MCF 10A (cell line): Measurements from ENCODE around the gene IGFALS. TPM values are rescaled to one million over a fixed set of nuclear protein-coding genes. Genes with fewer than 3 reads are reported as not detected.

Experiments used
- BruUV-seq: library from RNA; stranded (reverse); fragments of 400-500 nt; replicated peaks from 2 replicates; lab custom pipeline; 2021; lab: Mats Ljungman, UMichigan
- CTCF ChIA-PET: fragments of 300-600 bp; sonication (Branson Sonifier 250); formaldehyde crosslinking; extraction: SDS; loops from one replicate; lab custom pipeline; 2021; ENCODE audit warnings: antibody characterized with exemption, inconsistent platforms; lab: Yijun Ruan, JAX
- POLR2A ChIA-PET: fragments of 300-600, 350-650 bp; sonication (Branson Sonifier 250); formaldehyde crosslinking; extraction: SDS; loops from one replicate; lab custom pipeline; 2020; ENCODE audit warnings: antibody characterized with exemption, inconsistent platforms; lab: Yijun Ruan, JAX
- DNase-seq: peaks from one replicate; pipeline ENCODE4 v3.0.0-alpha.2; 2018; ENCODE audit not compliant: unreplicated experiment
- H3K27ac Mint-ChIP-seq: one replicate; pipeline ENCODE4 v1.8.0; 2022; ENCODE audit warnings: mild to moderate bottlenecking, low read depth, mixed read lengths; ENCODE audit not compliant: unreplicated experiment
- H3K27me3 Mint-ChIP-seq: one replicate; pipeline ENCODE4 v1.8.0; 2022; ENCODE audit warnings: mixed read lengths; ENCODE audit not compliant: insufficient read depth, unreplicated experiment
- H3K36me3 Mint-ChIP-seq: one replicate; pipeline ENCODE4 v1.8.0; 2022; ENCODE audit warnings: mild to moderate bottlenecking, moderate library complexity, mixed read lengths; ENCODE audit not compliant: insufficient read depth, unreplicated experiment
- H3K4me1 Mint-ChIP-seq: one replicate; pipeline ENCODE4 v1.8.0; 2022; ENCODE audit warnings: mixed read lengths; ENCODE audit not compliant: insufficient read depth, unreplicated experiment
- H3K4me3 Mint-ChIP-seq: one replicate; pipeline ENCODE4 v1.8.0; 2022; ENCODE audit warnings: mild to moderate bottlenecking, moderate library complexity, mixed read lengths; ENCODE audit not compliant: unreplicated experiment
- H3K9me3 Mint-ChIP-seq: one replicate; pipeline ENCODE4 v1.8.0; 2022; ENCODE audit warnings: mixed read lengths; ENCODE audit not compliant: unreplicated experiment
- intact Hi-C: fragments of 100-400 bp; cut with micrococcal nuclease; formaldehyde crosslinking; loops from 2 replicates; pipeline ENCODE4 v1.14.1; 2022
- total RNA-seq: library from RNA; stranded (reverse); gene quantifications from 2 replicates; pipeline ENCODE4 v1.2.3, GENCODE V29; 2022
- TF ChIP-seq, protein P1 (sequence below): fragments of 200-600 bp; IDR thresholded peaks from one replicate; pipeline ENCODE4 v1.8.0; 2022; ENCODE audit warnings: antibody characterized with exemption, mild to moderate bottlenecking; ENCODE audit not compliant: unreplicated experiment

The IGFALS gene
- total RNA-seq, 1 experiment from 2014 or later: not detected

DNA sequence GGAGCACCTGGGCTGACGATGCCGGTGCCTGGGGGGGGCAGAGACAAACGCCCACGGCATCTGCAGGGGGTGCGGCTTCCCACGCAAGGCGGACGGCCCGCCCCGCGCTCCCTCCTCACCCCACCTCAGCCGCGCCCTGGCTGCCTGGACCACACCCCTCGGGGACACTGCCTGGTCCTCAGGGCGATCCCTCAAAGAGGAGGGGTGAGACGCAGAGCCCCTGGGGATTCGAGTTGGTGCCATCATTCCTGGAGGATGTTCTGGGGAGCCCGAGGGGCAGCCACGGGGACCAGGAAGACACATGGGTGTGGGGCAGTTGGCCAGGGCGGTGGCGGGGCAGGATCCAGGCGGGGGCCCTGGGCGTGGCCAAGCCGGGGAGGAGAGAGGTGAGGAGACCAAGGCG, 3.9 kb downstream of the IGFALS start:
- ChIA-PET POLR2A (interaction anchor here (0.7 kb wide), 1 partner anchor 170 kb away, joined by 4 read pairs; the partner anchor contains the start of gene NDUFB10), CTCF (no interaction called here)
- no TSS peak for BruUV-seq
- DNase-seq: no peak
- Mint-ChIP-seq H3K9me3 (no peaks in the 10 kb centered on the region), H3K27ac (no peak overlapping the region), H3K36me3 (peaks cover 5% of the 10 kb centered on the region), H3K4me1 (peaks cover 5% of the 10 kb centered on the region), H3K27me3 (no peaks in the 10 kb centered on the region), H3K4me3 (no peak overlapping the region)
- intact Hi-C loops: no loop called here
- TF ChIP-seq, protein P1, sequence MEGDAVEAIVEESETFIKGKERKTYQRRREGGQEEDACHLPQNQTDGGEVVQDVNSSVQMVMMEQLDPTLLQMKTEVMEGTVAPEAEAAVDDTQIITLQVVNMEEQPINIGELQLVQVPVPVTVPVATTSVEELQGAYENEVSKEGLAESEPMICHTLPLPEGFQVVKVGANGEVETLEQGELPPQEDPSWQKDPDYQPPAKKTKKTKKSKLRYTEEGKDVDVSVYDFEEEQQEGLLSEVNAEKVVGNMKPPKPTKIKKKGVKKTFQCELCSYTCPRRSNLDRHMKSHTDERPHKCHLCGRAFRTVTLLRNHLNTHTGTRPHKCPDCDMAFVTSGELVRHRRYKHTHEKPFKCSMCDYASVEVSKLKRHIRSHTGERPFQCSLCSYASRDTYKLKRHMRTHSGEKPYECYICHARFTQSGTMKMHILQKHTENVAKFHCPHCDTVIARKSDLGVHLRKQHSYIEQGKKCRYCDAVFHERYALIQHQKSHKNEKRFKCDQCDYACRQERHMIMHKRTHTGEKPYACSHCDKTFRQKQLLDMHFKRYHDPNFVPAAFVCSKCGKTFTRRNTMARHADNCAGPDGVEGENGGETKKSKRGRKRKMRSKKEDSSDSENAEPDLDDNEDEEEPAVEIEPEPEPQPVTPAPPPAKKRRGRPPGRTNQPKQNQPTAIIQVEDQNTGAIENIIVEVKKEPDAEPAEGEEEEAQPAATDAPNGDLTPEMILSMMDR: no peak

DNA sequence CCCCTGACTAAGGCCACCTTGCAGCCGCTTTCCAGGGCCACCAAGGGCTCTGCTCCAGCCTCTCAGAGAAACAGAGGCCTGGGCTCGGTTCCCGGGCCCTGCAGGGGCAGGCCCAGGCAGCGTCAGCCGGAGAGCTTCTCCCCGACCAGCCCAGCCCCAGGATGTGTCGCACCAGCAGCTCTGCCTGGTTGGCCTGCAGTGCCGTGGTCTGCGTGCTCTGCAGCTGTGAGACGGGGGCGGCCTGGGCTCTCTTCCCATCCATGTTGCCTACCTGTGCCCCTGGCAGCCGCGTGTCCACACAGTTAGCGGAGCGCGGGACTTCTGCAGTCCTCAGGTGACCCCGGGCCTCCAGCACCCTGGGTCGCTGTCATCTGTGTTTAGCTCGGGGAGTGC, 4.8 kb downstream of the IGFALS start:
- TF ChIP-seq, protein P1: no peak
- Mint-ChIP-seq H3K9me3 (no peaks in the 10 kb centered on the region), H3K36me3 (peaks cover 7% of the 10 kb centered on the region), H3K27ac (no peak overlapping the region), H3K4me1 (peaks cover 5% of the 10 kb centered on the region), H3K27me3 (no peaks in the 10 kb centered on the region), H3K4me3 (no peak overlapping the region)
- intact Hi-C loops: no loop called here
- ChIA-PET POLR2A (interaction anchor here (0.7 kb wide), 1 partner anchor 171 kb away, joined by 4 read pairs; the partner anchor contains the start of gene NDUFB10), CTCF (no interaction called here)
- no peak for DNase-seq
- no TSS peak for BruUV-seq

DNA sequence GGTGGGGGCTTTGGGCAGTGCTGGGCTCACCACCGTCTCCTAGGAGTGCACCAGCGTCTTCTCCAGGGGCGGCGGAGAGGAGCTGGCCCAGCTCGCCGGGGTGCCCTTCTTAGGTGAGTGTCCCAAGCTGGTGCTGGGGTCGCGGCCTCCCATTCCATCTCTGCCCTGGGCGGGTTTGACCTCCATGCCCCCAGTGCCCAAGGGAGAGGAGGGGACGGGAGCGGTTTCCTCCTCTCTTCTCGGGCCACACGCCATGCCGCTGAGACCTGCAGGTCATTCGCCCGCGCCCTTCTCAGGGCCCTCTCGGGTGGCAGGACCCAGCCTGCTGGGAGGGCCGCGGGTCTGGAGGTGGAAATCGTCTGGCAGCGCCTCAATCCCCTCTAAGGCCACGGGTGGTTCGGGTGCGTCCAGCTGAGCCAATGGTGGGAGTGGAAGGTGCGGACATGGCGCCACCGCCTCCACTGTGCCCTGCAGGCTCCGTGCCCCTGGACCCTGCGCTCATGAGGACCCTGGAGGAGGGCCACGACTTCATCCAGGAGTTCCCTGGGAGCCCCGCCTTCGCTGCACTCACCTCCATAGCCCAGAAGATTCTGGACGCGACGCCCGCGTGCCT, 5.3 kb downstream of the IGFALS start:
- Mint-ChIP-seq H3K9me3 (no peaks in the 10 kb centered on the region), H3K27ac (no peak overlapping the region), H3K27me3 (no peaks in the 10 kb centered on the region), H3K4me3 (no peak overlapping the region), H3K36me3 (peaks cover 12% of the 10 kb centered on the region), H3K4me1 (peaks cover 5% of the 10 kb centered on the region)
- ChIA-PET CTCF (no interaction called here), POLR2A (no interaction called here)
- TF ChIP-seq, protein P1: no peak
- BruUV-seq: no TSS peak
- intact Hi-C loops: no loop called here
- no peak for DNase-seq

DNA sequence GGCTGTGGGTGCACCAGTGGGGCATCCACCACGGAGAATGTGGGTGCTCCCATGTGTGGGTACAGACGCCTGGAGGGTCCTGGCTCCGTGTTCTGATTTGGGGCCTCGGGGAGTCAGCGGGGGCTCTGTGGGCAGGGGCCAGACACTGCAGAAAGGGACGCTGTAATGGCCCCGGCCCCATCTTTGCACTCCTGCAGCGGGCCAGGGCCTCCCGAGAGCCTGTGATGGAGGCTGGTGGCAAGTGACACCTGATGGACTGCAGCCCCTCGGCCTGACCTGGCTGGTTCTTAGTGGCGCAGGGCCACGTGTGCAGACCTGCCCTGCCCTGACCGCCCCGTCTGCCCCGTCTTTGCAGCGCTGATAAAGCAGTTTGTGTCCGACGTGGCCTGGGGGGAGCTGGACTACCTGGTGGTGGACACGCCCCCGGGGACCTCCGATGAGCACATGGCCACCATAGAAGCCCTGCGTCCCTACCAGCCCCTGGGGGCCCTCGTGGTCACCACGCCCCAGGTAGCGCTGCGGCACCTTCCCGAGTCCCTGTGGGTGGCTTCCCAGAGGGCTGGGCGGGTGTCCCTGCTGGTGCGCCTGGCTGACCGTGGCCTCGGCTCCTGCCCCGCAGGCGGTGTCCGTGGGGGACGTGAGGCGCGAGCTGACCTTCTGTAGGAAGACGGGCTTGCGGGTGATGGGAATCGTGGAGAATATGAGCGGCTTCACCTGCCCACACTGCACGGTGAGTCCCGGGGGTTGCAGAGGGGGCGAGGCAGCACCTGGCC, 6.0 kb downstream of the IGFALS start:
- POLR2A ChIA-PET: no interaction called here
- no TSS peak for BruUV-seq
- TF ChIP-seq, protein P1: no peak
- Mint-ChIP-seq H3K9me3 (no peaks in the 10 kb centered on the region), H3K4me3 (no peak overlapping the region), H3K36me3 (peaks cover 18% of the 10 kb centered on the region), H3K4me1 (peaks cover 5% of the 10 kb centered on the region), H3K27me3 (no peaks in the 10 kb centered on the region), H3K27ac (no peak overlapping the region)
- CTCF ChIA-PET: no interaction called here
- intact Hi-C loops: no loop called here
- DNase-seq: no peak
